ENCODE results near the gene TLE6.

TLE6 gene

GRCh38 chr19:3014135-3014534, 36.8 kb downstream of the TLE6 start:
- no peak for TF ChIP-seq CTCF (IDR thresholded peaks at IDR 0.05; ENCODE audit: low read depth, low read length)
- DNase-seq (ENCODE audit: low read depth in 2 of 2): no peak
- H3K4me3 ChIP-seq (replicated peaks in 1 of 2; ENCODE audit: low read depth in 2 of 2, low read length in 2 of 2): no peak overlapping the region

DNA sequence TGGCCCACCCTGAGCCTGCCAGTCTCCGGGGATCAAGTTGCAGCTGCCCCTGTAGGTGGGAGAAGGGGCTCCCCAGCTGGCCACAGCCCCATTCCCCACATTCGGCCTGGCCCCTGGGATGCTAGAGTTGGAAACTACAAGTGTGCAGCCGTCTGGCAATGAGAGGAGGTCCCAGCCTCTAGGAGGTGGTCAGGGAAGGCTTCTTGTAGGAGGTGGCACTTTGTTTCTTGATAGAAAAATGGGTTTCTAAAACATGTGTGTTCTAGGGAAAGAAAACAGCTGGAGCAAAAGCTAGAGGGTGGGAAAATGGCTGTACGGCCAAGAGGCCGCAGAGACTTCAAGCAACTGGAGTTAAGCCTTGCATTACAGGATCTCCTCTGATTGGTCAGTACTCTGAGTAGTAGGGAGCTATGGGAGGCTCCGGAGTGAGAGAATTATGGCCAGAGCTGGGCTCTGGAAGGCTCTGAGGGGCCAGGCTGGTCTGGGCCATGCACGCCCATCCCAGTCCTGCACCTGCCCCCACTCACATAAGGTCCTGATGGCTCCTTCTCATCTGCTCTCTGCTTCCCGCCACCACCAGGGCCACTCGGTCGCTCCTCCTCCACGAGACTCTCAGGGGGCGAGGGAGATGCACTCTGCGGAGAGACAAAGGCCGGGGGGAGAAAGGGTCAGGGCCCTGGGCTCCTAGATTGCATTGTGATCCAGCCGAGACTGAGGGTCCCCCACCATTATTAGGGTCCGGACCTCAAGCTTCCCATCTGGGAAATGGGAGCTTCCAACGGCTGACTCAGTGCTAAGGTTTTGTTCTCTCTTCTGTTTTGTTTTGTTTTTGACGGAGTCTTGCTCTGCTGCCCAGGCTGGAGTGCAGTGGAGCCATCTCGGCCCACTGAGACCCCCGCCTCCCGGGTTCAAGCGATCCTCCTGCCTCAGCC, 38.0 kb downstream of the TLE6 start:
- DNase-seq (ENCODE audit: low read depth in 2 of 2): no peak

DNA sequence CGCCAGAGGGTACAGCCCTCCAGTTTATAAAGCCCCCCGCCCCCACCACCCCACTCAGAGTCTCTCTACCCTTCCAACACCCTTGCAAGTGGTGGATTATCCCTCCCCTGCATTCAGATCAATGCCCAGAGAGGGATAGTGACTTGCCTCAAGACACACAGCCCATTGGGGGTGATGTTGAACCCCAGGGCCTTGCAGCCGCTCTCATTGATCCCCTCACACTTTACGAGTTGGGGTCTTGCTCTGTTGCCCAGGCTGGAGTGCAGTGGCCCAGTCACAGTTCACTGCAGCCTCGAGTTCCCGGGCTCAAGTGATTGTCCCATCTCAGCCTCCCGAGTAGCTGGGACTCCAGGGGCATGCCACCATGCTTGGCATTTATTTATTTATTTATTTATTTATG, 40.6 kb downstream of the TLE6 start:
- H3K4me3 ChIP-seq (replicated peaks in 1 of 2; ENCODE audit: low read depth in 2 of 2, low read length in 2 of 2): no peak overlapping the region
- TF ChIP-seq CTCF (IDR thresholded peaks at IDR 0.05; ENCODE audit: low read depth, low read length): no peak
- no peak for DNase-seq (ENCODE audit: low read depth in 2 of 2)

More for the DNA sequence above, 38.0 kb downstream of the TLE6 start:
- TF ChIP-seq CTCF (IDR thresholded peaks at IDR 0.05; ENCODE audit: low read depth, low read length): no peak
- no peak overlapping the region for H3K4me3 ChIP-seq (replicated peaks in 1 of 2; ENCODE audit: low read depth in 2 of 2, low read length in 2 of 2)

DNA sequence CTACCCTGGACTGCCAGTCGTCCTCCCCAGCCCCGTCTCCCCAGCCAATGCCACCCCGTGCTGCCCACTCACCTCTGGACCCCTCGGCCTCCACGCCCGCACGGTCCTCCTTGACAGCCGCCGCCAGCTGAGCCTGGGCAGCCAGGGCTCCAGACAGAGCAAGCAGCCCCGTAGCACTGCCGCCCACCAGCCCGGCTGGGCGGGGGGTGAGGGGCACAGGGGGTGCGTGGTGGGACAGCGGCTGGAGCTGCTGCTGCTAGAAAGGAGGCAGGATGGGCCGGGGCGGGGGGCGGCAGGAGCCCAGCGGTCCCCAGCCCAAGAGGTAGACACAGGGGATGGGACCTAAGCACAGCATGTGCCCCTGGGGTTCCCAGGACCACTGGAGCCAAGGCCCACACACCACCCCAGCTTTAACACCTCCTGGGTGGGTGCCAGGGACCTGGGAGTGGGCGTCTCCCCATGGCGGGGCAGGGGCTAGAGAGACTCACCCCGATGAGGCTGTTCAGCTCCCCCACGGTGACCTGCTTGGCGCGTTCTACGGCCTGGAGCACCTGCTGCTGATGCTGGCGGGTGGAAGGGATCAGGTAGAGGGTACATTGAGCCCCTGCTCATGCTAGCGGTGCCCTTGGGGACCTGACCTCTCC, 42.0 kb downstream of the TLE6 start:
- no peak for DNase-seq (ENCODE audit: low read depth in 2 of 2)
- no peak for TF ChIP-seq CTCF (IDR thresholded peaks at IDR 0.05; ENCODE audit: low read depth, low read length)
- H3K4me3 ChIP-seq (replicated peaks in 1 of 2; ENCODE audit: low read depth in 2 of 2, low read length in 2 of 2): no peak overlapping the region

DNA sequence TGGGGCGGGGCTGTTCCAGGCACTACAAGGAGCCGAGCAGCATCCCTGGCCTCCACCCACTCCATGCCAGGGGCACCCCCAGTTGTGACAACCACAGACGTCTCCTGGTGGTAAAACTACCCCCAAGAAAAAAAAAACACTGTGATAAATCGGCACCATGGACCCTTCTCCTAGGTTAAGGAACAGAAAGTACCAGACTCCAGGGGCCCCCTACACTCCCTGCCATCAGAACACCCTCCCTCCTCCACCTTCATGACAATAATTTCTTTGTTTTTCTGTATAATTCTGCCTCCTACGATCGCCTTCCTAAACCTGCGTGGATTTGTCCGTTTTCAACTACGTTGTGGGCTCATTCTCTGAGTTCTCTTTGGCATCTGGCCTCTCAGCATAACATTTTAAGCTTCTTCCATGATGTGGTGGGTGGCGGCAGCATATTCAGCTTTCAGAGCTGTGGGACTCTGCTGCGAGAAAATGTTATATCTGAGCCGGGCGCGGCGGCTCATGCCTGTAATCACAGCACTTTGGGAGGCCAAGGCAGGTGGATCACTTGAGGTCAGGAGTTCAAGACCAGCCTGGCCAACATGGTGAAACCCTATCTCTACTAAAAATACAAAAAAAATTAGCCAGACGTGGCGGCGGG, 43.1 kb downstream of the TLE6 start:
- H3K4me3 ChIP-seq (replicated peaks in 1 of 2; ENCODE audit: low read depth in 2 of 2, low read length in 2 of 2): no peak overlapping the region
- TF ChIP-seq CTCF (IDR thresholded peaks at IDR 0.05; ENCODE audit: low read depth, low read length): no peak
- no peak for DNase-seq (ENCODE audit: low read depth in 2 of 2)

DNA sequence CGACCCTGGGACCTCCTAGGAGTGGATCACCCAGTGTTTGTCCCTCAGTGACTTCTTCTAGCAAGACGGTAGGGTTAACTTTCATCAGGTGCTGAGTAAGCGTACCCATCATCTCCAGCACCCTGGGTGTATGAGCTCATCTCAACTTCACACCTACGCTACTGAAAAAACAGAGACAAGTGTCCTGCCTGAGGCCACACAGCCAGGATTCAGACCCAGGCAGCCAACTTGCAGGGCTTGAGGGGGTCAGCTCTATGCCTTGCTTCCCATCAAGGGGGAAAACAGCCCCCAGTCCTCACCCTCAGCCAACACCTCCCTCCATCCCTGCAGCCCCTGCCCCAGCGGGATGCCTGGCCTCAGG, 47.1 kb downstream of the TLE6 start:
- no peak for DNase-seq (ENCODE audit: low read depth in 2 of 2)
- TF ChIP-seq CTCF (IDR thresholded peaks at IDR 0.05; ENCODE audit: low read depth, low read length): no peak
- H3K4me3 ChIP-seq (replicated peaks in 1 of 2; ENCODE audit: low read depth in 2 of 2, low read length in 2 of 2): no peak overlapping the region

Measured in cardiac fibroblast (primary cell).